Endothelial cell (in vitro differentiated cells): ENCODE measurements around the gene ACSL6. TPM values are rescaled to one million over a fixed set of nuclear protein-coding genes. Genes with fewer than 3 reads are reported as not detected.

Experiments
- DNase-seq: peaks from one replicate; pipeline ENCODE4 v3.0.0; 2021; ENCODE audit warnings: low spot score
- H3K27ac Mint-ChIP-seq: one replicate; pipeline ENCODE4 v1.8.0; 2021; ENCODE audit warnings: mixed read lengths, inconsistent platforms; ENCODE audit not compliant: unreplicated experiment
- H3K27me3 Mint-ChIP-seq: one replicate; pipeline ENCODE4 v1.8.0; 2021; ENCODE audit warnings: mild to moderate bottlenecking, moderate library complexity, mixed read lengths, inconsistent platforms; ENCODE audit not compliant: unreplicated experiment
- H3K36me3 Mint-ChIP-seq: one replicate; pipeline ENCODE4 v1.8.0; 2021; ENCODE audit warnings: mild to moderate bottlenecking, low read depth, mixed read lengths, inconsistent platforms; ENCODE audit not compliant: unreplicated experiment
- H3K4me1 Mint-ChIP-seq: one replicate; pipeline ENCODE4 v1.8.0; 2021; ENCODE audit warnings: mild to moderate bottlenecking, mixed read lengths, inconsistent platforms; ENCODE audit not compliant: unreplicated experiment
- H3K4me3 Mint-ChIP-seq: one replicate; pipeline ENCODE4 v1.8.0; 2021; ENCODE audit warnings: mild to moderate bottlenecking, mixed read lengths, inconsistent platforms; ENCODE audit not compliant: unreplicated experiment
- H3K9me3 Mint-ChIP-seq: one replicate; pipeline ENCODE4 v1.8.0; 2021; ENCODE audit warnings: mixed read lengths, inconsistent platforms; ENCODE audit not compliant: unreplicated experiment
- CTCF ChIP-seq: fragments of 200-600 bp; sonication (generic); IDR thresholded peaks from one replicate; pipeline ENCODE4 v1.5.0; 2021; ENCODE audit warnings: antibody characterized with exemption; ENCODE audit not compliant: unreplicated experiment
- total RNA-seq: library from RNA; stranded (reverse); fragmentation: NEBNext Ultra II Directional; extraction: Animal tissue kit (Norgen Biotek cat#: 25700); gene quantifications from one replicate; pipeline ENCODE4 v1.2.1, GENCODE V29; 2021; ENCODE audit not compliant: unreplicated experiment

ACSL6 gene
- total RNA-seq, 1 donor from 2014 or later: 0.80 TPM

- Mint-ChIP-seq H3K4me3 (no peak overlapping the region), H3K9me3 (no peaks in the 10 kb centered on the region), H3K27ac (no peak overlapping the region), H3K36me3 (peaks cover 5% of the 10 kb centered on the region), H3K27me3 (peaks cover 1% of the 10 kb centered on the region), H3K4me1 (peaks cover 38% of the 10 kb centered on the region)
- no peak for TF ChIP-seq CTCF
- DNase-seq: no peak
Observed at GRCh38 chr5:131974016-131974415, 37.4 kb downstream of the ACSL6 start.

GRCh38 chr5:131973089-131973712 is 38.3 kb downstream of the ACSL6 start:
- Mint-ChIP-seq H3K4me1 (peaks cover 38% of the 10 kb centered on the region), H3K9me3 (no peaks in the 10 kb centered on the region), H3K4me3 (no peak overlapping the region), H3K27ac (no peak overlapping the region), H3K27me3 (peaks cover 1% of the 10 kb centered on the region), H3K36me3 (peaks cover 5% of the 10 kb centered on the region)
- no peak for DNase-seq
- TF ChIP-seq CTCF: no peak

- Mint-ChIP-seq H3K27ac (no peak overlapping the region), H3K9me3 (no peaks in the 10 kb centered on the region), H3K27me3 (peaks cover 1% of the 10 kb centered on the region), H3K4me3 (no peak overlapping the region), H3K4me1 (peaks cover 10% of the 10 kb centered on the region), H3K36me3 (peaks cover 5% of the 10 kb centered on the region)
- no peak for DNase-seq
- no peak for TF ChIP-seq CTCF
Observed at GRCh38 chr5:131968396-131968954, 43.0 kb downstream of the ACSL6 start.

- Mint-ChIP-seq H3K9me3 (no peaks in the 10 kb centered on the region), H3K27ac (no peak overlapping the region)
Observed at GRCh38 chr5:131966551-131966950, 44.9 kb downstream of the ACSL6 start.

More at GRCh38 chr5:131966551-131966950, 44.9 kb downstream of the ACSL6 start:
- Mint-ChIP-seq H3K27me3 (no peaks in the 10 kb centered on the region), H3K4me3 (no peak overlapping the region), H3K36me3 (no peaks in the 10 kb centered on the region), H3K4me1 (no peaks in the 10 kb centered on the region)
- no peak for DNase-seq
- TF ChIP-seq CTCF: no peak
